Activated gamma-delta T cell treated with Interleukin-2 at 50 U/mL for 16 hours (primary cell): ENCODE data around the gene TMEM245.
"Not testable (repeated sequence)": the region's sequence is repeated elsewhere in the genome, so short reads cannot be mapped to it uniquely, and the experiment has no call there.

Source experiments
- DNase-seq: peaks from one replicate; pipeline ENCODE4 v3.0.0-alpha.2; 2020

The TMEM245 gene

GRCh38 chr9:109129470-109130197 is 9.9 kb upstream of the TMEM245 start:
- DNase-seq = no peak

DNA sequence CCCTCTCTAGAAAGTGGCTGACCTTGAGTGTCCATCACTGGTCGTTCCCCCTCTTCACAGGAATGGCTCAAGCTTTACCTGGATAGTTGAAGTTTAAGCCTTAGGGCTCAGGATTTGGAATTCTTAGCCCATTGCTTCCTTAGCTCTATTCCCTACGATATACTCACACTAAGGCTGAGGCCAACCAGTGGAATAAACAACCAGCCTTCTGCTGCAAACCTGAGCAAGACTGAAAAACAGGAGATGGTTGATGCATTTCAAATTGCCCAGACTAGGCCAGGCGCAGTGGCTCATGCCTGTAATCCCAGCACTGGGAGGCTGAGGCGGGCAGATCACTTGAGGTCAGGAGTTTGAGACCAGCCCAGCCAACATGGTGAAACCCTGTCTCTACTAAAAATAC is 6.9 kb upstream of the TMEM245 start:
- DNase-seq = not testable (repeated sequence)

- no peak for DNase-seq
These were observed 4.4 kb upstream of the TMEM245 start for GRCh38 chr9:109124121-109124520.

DNA sequence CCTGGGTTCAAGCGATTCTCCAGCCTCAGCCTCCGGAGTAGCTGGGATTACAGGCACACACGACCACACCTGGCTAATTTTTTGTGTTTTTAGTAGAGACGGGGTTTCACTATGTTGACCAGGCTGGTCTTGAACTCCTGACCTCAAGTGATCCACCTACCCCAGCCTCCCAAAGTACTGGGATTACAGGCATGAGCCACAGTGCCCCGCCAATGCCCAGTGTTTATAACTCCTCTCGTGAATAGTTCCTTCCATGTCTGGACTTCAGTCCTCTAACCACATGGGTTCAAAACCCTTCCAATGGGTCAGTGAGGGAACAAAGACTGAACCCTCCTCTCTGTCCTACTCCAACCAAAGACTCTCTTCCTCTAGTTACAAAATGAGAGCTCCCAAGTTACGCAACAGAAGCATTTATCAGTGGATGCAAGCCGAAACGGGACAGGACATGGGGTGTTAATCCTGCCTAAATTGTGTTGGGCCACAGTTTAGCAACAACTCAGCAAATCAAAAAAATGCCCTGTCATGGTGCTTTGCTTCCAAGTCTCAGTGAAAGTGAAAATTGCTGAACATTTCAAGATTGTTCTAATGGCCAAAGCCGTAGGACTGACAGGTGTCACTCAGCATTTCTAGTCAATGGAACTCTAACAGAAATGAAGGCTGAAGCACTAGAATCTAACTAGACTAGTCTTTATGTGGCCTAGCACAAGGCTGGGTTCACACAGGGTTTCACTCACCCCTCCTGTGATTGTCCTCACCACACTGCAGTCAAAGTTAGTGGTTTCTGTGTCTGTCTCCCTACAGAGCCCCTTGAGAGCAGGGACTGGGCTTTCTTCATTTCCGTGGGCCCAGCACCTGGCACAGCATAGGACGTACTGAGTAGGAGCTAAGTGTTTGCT is 3.2 kb upstream of the TMEM245 start:
- DNase-seq = no peak

GRCh38 chr9:109121232-109121796 is 1.6 kb upstream of the TMEM245 start:
- no peak for DNase-seq

DNA sequence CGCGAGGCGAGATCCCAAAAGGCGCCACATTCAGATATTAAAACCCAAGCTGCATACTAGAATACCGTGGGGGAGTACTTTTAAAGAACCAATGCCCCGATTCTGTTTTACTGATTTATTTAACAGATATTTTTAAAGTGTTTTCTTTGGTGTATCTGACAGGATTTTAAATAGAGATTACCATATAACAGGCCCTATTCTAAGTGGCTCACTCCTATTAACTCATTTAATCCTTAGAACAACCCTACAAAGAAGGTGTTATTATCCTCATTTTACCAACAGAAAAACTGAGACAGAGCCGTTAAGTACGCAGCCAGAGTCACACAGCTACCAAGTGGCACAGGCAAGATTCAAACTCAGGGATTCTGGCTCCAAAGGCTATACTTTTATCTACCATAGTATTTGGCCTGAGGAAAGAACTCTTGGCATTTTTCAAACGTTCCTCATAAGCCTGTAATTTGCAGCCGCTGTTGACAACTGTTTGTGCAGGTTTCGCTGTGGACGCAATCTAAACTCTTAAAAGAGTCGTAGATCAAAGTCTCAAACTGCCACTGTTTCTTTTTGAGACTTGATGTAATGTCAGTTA is 550 bp upstream of the TMEM245 start:
- DNase-seq = no peak

GRCh38 chr9:109118808-109119438 is 824 bp downstream of the TMEM245 start:
- DNase-seq = no peak

DNA sequence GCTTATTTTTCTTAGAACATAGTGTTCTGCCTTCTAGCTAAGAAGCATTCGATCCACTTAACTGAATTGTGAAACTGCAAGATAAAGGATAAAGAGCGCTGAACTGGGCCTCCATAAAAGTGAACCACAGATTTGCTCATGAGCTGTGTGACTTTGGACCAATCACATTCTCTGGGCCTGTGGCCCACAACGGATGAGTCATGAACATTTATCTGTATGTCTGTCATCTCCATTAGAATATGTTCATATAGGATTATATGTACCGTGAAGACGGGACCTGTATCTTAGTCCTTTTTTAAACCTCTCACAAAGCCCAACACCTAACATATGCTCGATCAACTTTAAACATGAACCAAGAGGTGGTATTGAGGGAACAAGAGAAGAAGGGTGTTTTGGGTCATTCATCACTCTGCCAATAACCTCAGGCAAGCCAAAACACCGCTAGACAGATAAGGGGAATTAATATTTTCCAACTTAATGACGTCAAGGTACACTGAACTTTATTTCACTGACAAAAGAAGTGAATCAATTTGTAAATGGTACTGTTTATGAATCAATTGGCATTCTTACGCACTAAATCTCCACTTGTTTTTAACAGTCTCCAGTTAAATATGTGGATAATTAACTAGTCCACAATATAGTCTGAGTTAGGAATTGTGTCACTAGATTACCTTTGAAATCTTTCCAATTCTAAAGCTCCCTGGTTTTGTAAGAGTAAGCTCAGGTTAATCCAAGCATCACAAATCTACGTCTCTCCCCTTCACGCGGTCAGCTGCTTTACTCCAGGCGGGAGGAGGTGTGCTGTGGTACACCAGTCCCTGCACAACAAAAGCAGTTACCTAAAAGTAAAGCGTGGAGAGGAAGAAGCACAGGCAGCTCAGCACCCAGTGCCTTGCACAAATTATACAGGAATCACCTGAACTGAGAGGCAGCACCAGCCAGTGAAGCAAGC is 1.6 kb downstream of the TMEM245 start:
- peak; percentile 33 for DNase-seq

GRCh38 chr9:109115931-109116526 is 3.7 kb downstream of the TMEM245 start:
- no peak for DNase-seq

DNA sequence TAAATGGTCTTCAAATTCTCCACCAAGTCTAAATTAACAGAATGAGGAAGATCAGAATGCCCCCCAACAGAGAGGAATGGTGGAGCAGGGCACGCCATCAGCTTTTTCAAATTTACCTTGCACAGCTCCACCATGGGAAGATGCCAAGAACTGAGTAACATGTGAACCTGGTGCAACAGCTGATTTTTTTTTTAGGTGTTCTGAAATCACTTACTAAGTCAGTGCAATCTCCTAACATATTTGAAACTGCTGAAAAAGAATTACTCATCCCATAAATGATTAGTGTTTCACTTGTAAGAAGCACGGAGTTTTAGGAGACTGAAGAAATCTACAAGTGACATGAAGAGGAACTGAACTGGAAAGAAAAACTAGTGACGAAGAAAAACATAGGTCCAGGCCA is 5.1 kb downstream of the TMEM245 start:
- DNase-seq = no peak

GRCh38 chr9:109113892-109114609 is 5.7 kb downstream of the TMEM245 start:
- no peak for DNase-seq

- no peak for DNase-seq
These were observed 6.5 kb downstream of the TMEM245 start for GRCh38 chr9:109113254-109113653.

GRCh38 chr9:109110329-109111021 is 9.3 kb downstream of the TMEM245 start:
- DNase-seq = no peak

DNA sequence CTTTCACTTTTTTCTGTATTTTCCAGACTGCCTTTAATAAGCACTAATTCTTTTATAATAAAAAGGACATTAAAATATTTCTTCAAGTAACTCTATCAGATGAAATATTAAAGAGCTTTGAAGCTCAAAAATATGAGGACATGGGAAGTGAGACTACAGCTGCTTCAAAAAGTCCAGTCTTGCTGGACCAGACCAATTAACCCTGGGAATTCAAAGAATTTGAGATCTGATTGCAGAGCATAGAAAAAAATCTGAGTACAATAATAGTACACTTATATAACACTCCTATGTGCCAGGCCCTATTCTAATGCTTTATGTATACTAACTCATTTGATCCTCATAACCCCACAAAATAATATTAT is 9.8 kb downstream of the TMEM245 start:
- no peak for DNase-seq

- no peak for DNase-seq
These were observed 11.4 kb downstream of the TMEM245 start for GRCh38 chr9:109108318-109108717.

- DNase-seq = no peak
These were observed 12.1 kb downstream of the TMEM245 start for GRCh38 chr9:109107402-109108240.

- no peak for DNase-seq
These were observed 17.9 kb downstream of the TMEM245 start for GRCh38 chr9:109101810-109102209.

GRCh38 chr9:109101202-109101595 is 18.5 kb downstream of the TMEM245 start:
- no peak for DNase-seq

GRCh38 chr9:109100543-109101201 is 19.1 kb downstream of the TMEM245 start:
- DNase-seq = no peak
